Panc1 (cell line): ENCODE results near the gene CCDC92B.

Experiments used
- CTCF ChIP-seq: fragments of 450-650 bp; IDR thresholded peaks from 2 replicates; pipeline ENCODE4 v1.5.1; 2017; ENCODE audit warnings: mild to moderate bottlenecking
- POLR2AphosphoS5 ChIP-seq: IDR thresholded peaks from 2 replicates; pipeline ENCODE4 v1.6.1; 2012; ENCODE audit warnings: mild to moderate bottlenecking, low read depth, low read length, moderate library complexity
- REST ChIP-seq, 2 experiments: IDR thresholded peaks; 2 replicates each; pipeline ENCODE4 v1.6.1; 2011 to 2012; ENCODE audit warnings: low read depth in 2 of 2, control low read depth in 1 of 2, low read length in 1 of 2, mild to moderate bottlenecking in 1 of 2, moderate library complexity in 1 of 2; ENCODE audit not compliant: insufficient read depth in 1 of 2
- TCF7L2 ChIP-seq: IDR thresholded peaks from 2 replicates; pipeline ENCODE4 v1.6.1; 2011; ENCODE audit warnings: mild to moderate bottlenecking, low read depth, low read length, inconsistent platforms

GRCh38 chr17:2770129-2770528, 20.7 kb upstream of the CCDC92B start:
- TF ChIP-seq CTCF (no peak), REST (IDR thresholded peaks at IDR 0.05; ENCODE audit: insufficient read depth in 1 of 2, low read depth in 2 of 2, low read length in 1 of 2) (no peak), POLR2AphosphoS5 (no peak), TCF7L2 (no peak)
